Astrocyte (in vitro differentiated cells and primary cell): ENCODE measurements around the gene PRKAG2. TPM values are rescaled to one million over a fixed set of nuclear protein-coding genes. Genes with fewer than 3 reads are reported as not detected.
A peak's percentile ranks its signal among the peaks of the same experiment; 100 is the strongest.

Experiments used
- DNase-seq: peaks from one replicate; pipeline ENCODE4 v3.0.0-alpha.2; 2010; ENCODE audit warnings: low read depth
- FAIRE-seq: peaks from 2 replicates; lab custom pipeline; 2011; peaks lifted over from hg19 to GRCh38; lab: Jason Lieb, UNC
- H2AFZ ChIP-seq: 2 replicates; pipeline ENCODE4 v1.6.0; 2012; ENCODE audit warnings: low read depth, low read length, inconsistent platforms
- H3K27ac ChIP-seq: 2 replicates; pipeline ENCODE4 v1.5.1; 2011; ENCODE audit warnings: low read depth, low read length, inconsistent platforms
- H3K27me3 ChIP-seq: 2 replicates; pipeline ENCODE4 v1.6.0; 2011; ENCODE audit warnings: low read length, inconsistent platforms; ENCODE audit not compliant: insufficient read depth
- H3K36me3 ChIP-seq: 2 replicates; pipeline ENCODE4 v1.5.1; 2011; ENCODE audit warnings: low read length, inconsistent platforms; ENCODE audit not compliant: insufficient read depth
- H3K4me1 ChIP-seq: 2 replicates; pipeline ENCODE4 v1.5.1; 2011; ENCODE audit warnings: low read length, inconsistent platforms; ENCODE audit not compliant: insufficient read depth
- H3K4me2 ChIP-seq: 2 replicates; pipeline ENCODE4 v1.6.0; 2012; ENCODE audit warnings: low read length, inconsistent platforms
- H3K4me3 ChIP-seq: 2 replicates; pipeline ENCODE4 v1.5.1; 2011; ENCODE audit warnings: low read depth, mild to moderate bottlenecking, low read length, inconsistent platforms; ENCODE audit not compliant: insufficient read depth
- H3K79me2 ChIP-seq: 2 replicates; pipeline ENCODE4 v1.6.0; 2012; ENCODE audit warnings: mild to moderate bottlenecking, low read length, inconsistent platforms; ENCODE audit not compliant: insufficient read depth
- H3K9ac ChIP-seq: 2 replicates; pipeline ENCODE4 v1.6.0; 2012; ENCODE audit warnings: mild to moderate bottlenecking, low read length, inconsistent platforms
- H3K9me3 ChIP-seq: 2 replicates; pipeline ENCODE4 v1.5.1; 2012; ENCODE audit warnings: low read depth, mild to moderate bottlenecking, low read length, inconsistent platforms; ENCODE audit not compliant: insufficient read depth
- H4K20me1 ChIP-seq: 2 replicates; pipeline ENCODE4 v1.6.0; 2012; ENCODE audit warnings: low read length, inconsistent platforms; ENCODE audit not compliant: insufficient read depth
- H3K27ac Mint-ChIP-seq: one replicate; pipeline ENCODE4 v1.8.0; 2021; ENCODE audit warnings: mild to moderate bottlenecking, mixed read lengths; ENCODE audit not compliant: unreplicated experiment
- H3K27me3 Mint-ChIP-seq: one replicate; pipeline ENCODE4 v1.8.0; 2021; ENCODE audit warnings: low read depth, mixed read lengths; ENCODE audit not compliant: unreplicated experiment
- H3K36me3 Mint-ChIP-seq: one replicate; pipeline ENCODE4 v1.8.0; 2021; ENCODE audit warnings: low read depth, mixed read lengths; ENCODE audit not compliant: unreplicated experiment
- H3K4me1 Mint-ChIP-seq: one replicate; pipeline ENCODE4 v1.8.0; 2021; ENCODE audit warnings: low read depth, mixed read lengths; ENCODE audit not compliant: unreplicated experiment
- H3K4me3 Mint-ChIP-seq: one replicate; pipeline ENCODE4 v1.8.0; 2021; ENCODE audit warnings: mild to moderate bottlenecking, moderate library complexity, mixed read lengths; ENCODE audit not compliant: unreplicated experiment
- H3K9me3 Mint-ChIP-seq: one replicate; pipeline ENCODE4 v1.8.0; 2021; ENCODE audit warnings: mild to moderate bottlenecking, mixed read lengths; ENCODE audit not compliant: unreplicated experiment
- CTCF ChIP-seq: IDR thresholded peaks from 2 replicates; pipeline ENCODE4 v1.5.1; 2011; ENCODE audit warnings: low read depth, mild to moderate bottlenecking, inconsistent platforms, low read length, moderate library complexity; ENCODE audit not compliant: insufficient read depth
- EZH2 ChIP-seq: IDR thresholded peaks from 2 replicates; pipeline ENCODE4 v1.6.1; 2012; ENCODE audit warnings: mild to moderate bottlenecking, low read length, inconsistent platforms; ENCODE audit not compliant: insufficient read depth
- total RNA-seq: library from RNA; stranded (reverse); gene quantifications from 2 replicates; pipeline ENCODE4 v1.2.1, GENCODE V29; 2021

The PRKAG2 gene
- total RNA-seq, 1 donor from 2014 or later: 40.7 TPM

DNA sequence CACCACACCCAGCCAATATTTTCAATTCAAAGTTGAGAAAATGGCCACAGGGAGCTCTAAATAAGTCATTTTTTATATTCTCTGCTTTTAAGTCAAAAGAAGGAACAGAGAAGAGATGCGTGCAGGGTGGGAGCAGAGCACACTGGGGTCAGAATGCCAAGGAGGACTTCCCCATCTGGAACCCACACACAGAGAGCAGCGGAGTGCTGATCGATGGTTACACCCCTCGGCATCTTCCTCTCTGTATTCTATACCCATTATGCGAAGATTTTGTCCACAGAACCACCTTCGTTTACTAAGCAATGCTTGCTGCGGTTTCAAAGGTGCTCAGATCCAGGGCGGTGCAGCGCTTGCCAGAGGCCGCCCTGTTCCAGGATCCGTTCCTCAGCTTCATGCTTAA lies 265.9 kb downstream of the PRKAG2 start:
- Histone ChIP-seq H3K27ac (no peak overlapping the region), H3K79me2 (peaks cover 91% of the 10 kb centered on the region), H3K9me3 (no peaks in the 10 kb centered on the region), H3K9ac (no peak overlapping the region), H3K27me3 (no peaks in the 10 kb centered on the region), H2AFZ (no peak overlapping the region), H4K20me1 (peaks cover 56% of the 10 kb centered on the region), H3K4me3 (no peak overlapping the region), H3K4me1 (peaks cover 12% of the 10 kb centered on the region), H3K36me3 (peaks cover 3% of the 10 kb centered on the region), H3K4me2 (no peak overlapping the region)
- H3K36me3 Mint-ChIP-seq: peaks cover 8% of the 10 kb centered on the region
- FAIRE-seq: no peak
- no peak overlapping the region for H3K27ac Mint-ChIP-seq
- no peaks in the 10 kb centered on the region for H3K27me3 Mint-ChIP-seq
- DNase-seq: no peak
- H3K9me3 Mint-ChIP-seq: no peaks in the 10 kb centered on the region
- peaks cover 10% of the 10 kb centered on the region for H3K4me1 Mint-ChIP-seq
- TF ChIP-seq EZH2 (no peak), CTCF (no peak)
- no peak overlapping the region for H3K4me3 Mint-ChIP-seq

DNA sequence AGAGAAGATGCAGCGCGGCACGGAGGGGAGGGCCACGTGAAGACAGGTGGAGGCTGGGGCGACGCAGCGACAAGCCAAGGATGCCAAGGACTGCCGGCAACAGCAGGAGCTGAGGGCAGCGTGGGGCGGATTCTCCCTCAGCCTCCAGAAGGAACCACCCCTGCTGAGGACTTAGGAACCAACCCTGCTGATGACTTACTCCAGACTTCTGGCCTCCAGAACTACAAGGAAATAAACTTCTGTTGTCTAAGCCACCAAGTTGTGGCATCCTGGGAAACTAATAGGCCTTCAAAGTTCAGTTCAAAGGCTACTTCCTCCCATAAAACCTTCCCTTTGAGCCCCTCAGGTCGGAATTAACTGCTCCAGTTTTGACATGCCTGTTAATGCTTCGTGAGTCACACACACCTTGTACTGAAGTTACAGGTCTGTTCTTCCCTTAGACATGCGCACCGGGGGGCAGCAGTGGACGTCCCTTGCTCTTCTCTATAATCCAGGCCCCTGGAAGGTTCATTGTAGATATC lies 268.8 kb downstream of the PRKAG2 start:
- Histone ChIP-seq H3K36me3 (no peaks in the 10 kb centered on the region), H3K4me2 (peak overlapping the region; percentile 23), H3K79me2 (peaks cover 86% of the 10 kb centered on the region), H4K20me1 (peaks cover 34% of the 10 kb centered on the region), H3K4me1 (peaks cover 12% of the 10 kb centered on the region), H3K27ac (no peak overlapping the region), H3K4me3 (no peak overlapping the region), H3K9ac (no peak overlapping the region), H2AFZ (no peak overlapping the region), H3K9me3 (no peaks in the 10 kb centered on the region), H3K27me3 (no peaks in the 10 kb centered on the region)
- peaks cover 8% of the 10 kb centered on the region for H3K36me3 Mint-ChIP-seq
- FAIRE-seq: no peak
- H3K9me3 Mint-ChIP-seq: no peaks in the 10 kb centered on the region
- H3K4me1 Mint-ChIP-seq: peaks cover 10% of the 10 kb centered on the region
- H3K27me3 Mint-ChIP-seq: no peaks in the 10 kb centered on the region
- no peak overlapping the region for H3K4me3 Mint-ChIP-seq
- TF ChIP-seq CTCF: no peak
- H3K27ac Mint-ChIP-seq: no peak overlapping the region
- no peak for DNase-seq

DNA sequence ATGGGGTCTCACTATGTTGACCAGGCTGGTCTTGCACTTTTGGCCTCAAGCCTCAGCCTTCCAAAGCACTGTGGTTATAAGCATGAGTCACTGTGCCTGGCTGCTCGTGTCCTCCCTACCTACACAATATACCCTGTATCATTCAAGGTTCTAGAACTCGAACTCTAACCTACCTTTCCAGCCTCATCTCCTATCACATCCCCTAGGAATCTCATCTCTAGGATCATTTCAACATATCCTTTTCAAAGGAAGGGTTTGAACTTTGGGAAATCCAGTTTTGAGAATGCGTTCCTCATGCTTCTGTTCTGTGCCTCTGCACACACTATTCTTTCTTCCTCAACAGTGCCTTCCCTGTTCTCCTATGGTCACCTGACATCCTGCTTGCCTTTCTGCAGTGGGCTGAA lies 269.4 kb downstream of the PRKAG2 start:
- FAIRE-seq (peak; percentile 75), DNase-seq (peak; percentile 51)
- Histone ChIP-seq H3K36me3 (no peaks in the 10 kb centered on the region), H4K20me1 (peaks cover 32% of the 10 kb centered on the region), H3K27ac (no peak overlapping the region), H3K4me3 (no peak overlapping the region), H3K9me3 (no peaks in the 10 kb centered on the region), H3K4me2 (peak overlapping the region; percentile 23), H3K27me3 (no peaks in the 10 kb centered on the region), H3K9ac (no peak overlapping the region), H2AFZ (no peak overlapping the region), H3K79me2 (peaks cover 85% of the 10 kb centered on the region), H3K4me1 (peaks cover 12% of the 10 kb centered on the region)
- peaks cover 10% of the 10 kb centered on the region for H3K36me3 Mint-ChIP-seq
- no peaks in the 10 kb centered on the region for H3K27me3 Mint-ChIP-seq
- H3K4me1 Mint-ChIP-seq: peaks cover 10% of the 10 kb centered on the region
- TF ChIP-seq EZH2 (no peak), CTCF (no peak)
- no peak overlapping the region for H3K4me3 Mint-ChIP-seq
- no peaks in the 10 kb centered on the region for H3K9me3 Mint-ChIP-seq
- no peak overlapping the region for H3K27ac Mint-ChIP-seq
